ENCODE measurements around the gene FUOM. TPM values are rescaled to one million over a fixed set of nuclear protein-coding genes. Genes with fewer than 3 reads are reported as not detected.
A peak's percentile ranks its signal among the peaks of the same experiment; 100 is the strongest.

FUOM gene
- total RNA-seq, 1 donor from 2014 or later: 13.0 TPM

GRCh38 chr10:133351408-133352318 lies 6.2 kb downstream of the FUOM start:
- DNase-seq (ENCODE audit: low spot score): no peak

GRCh38 chr10:133350950-133351329 lies 6.9 kb downstream of the FUOM start:
- DNase-seq (ENCODE audit: low spot score): no peak

GRCh38 chr10:133350283-133350949 lies 7.4 kb downstream of the FUOM start:
- DNase-seq (ENCODE audit: low spot score): no peak

- no peak for DNase-seq (ENCODE audit: low spot score)
Observed at GRCh38 chr10:133349577-133350011, 8.2 kb downstream of the FUOM start.

- no peak for DNase-seq (ENCODE audit: low spot score)
Observed at GRCh38 chr10:133349160-133349568, 8.7 kb downstream of the FUOM start.

GRCh38 chr10:133347710-133348517 lies 9.9 kb downstream of the FUOM start:
- no peak for DNase-seq (ENCODE audit: low spot score)

GRCh38 chr10:133346413-133346812 lies 11.4 kb downstream of the FUOM start:
- no peak for DNase-seq (ENCODE audit: low spot score)

- no peak for DNase-seq (ENCODE audit: low spot score)
Observed at GRCh38 chr10:133344236-133344635, 13.6 kb downstream of the FUOM start.

- no peak for DNase-seq (ENCODE audit: low spot score)
Observed at GRCh38 chr10:133343558-133343957, 14.3 kb downstream of the FUOM start.

- DNase-seq (ENCODE audit: low spot score): no peak
Observed at GRCh38 chr10:133342942-133343341, 14.9 kb downstream of the FUOM start.

GRCh38 chr10:133341983-133342382 lies 15.8 kb downstream of the FUOM start:
- no peak for DNase-seq (ENCODE audit: low spot score)

GRCh38 chr10:133339708-133340380 lies 18.0 kb downstream of the FUOM start:
- DNase-seq (ENCODE audit: low spot score): no peak

- DNase-seq (ENCODE audit: low spot score): no peak
Observed at GRCh38 chr10:133338080-133339071, 19.4 kb downstream of the FUOM start.

GRCh38 chr10:133337370-133337725 lies 20.5 kb downstream of the FUOM start:
- DNase-seq (ENCODE audit: low spot score): no peak

GRCh38 chr10:133336577-133337369 lies 21.0 kb downstream of the FUOM start, which contains the start of gene CALY:
CALY (minus strand) TSS chr10:133336896; CDS start chr10:133328989, 7,907 bp downstream.
- DNase-seq (ENCODE audit: low spot score): peak; percentile 65

GRCh38 chr10:133336118-133336576 lies 21.7 kb downstream of the FUOM start:
- no peak for DNase-seq (ENCODE audit: low spot score)

GRCh38 chr10:133335246-133336117 lies 22.3 kb downstream of the FUOM start:
- DNase-seq (ENCODE audit: low spot score): peak; percentile 60

- no peak for DNase-seq (ENCODE audit: low spot score)
Observed at GRCh38 chr10:133334503-133335245, 23.1 kb downstream of the FUOM start.
